LNCAP (cell line): ENCODE results near the gene NEURL1B.

Source experiments
- TF ChIP-seq, protein P1 (sequence below): fragments of 450-650 bp; IDR thresholded peaks from 2 replicates; pipeline ENCODE4 v1.5.1; 2017; ENCODE audit warnings: mild to moderate bottlenecking

The NEURL1B gene

GRCh38 chr5:172695232-172696054 is 54.4 kb downstream of the NEURL1B start:
- TF ChIP-seq, protein P1, sequence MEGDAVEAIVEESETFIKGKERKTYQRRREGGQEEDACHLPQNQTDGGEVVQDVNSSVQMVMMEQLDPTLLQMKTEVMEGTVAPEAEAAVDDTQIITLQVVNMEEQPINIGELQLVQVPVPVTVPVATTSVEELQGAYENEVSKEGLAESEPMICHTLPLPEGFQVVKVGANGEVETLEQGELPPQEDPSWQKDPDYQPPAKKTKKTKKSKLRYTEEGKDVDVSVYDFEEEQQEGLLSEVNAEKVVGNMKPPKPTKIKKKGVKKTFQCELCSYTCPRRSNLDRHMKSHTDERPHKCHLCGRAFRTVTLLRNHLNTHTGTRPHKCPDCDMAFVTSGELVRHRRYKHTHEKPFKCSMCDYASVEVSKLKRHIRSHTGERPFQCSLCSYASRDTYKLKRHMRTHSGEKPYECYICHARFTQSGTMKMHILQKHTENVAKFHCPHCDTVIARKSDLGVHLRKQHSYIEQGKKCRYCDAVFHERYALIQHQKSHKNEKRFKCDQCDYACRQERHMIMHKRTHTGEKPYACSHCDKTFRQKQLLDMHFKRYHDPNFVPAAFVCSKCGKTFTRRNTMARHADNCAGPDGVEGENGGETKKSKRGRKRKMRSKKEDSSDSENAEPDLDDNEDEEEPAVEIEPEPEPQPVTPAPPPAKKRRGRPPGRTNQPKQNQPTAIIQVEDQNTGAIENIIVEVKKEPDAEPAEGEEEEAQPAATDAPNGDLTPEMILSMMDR = no peak

- TF ChIP-seq, protein P1 = no peak
Measured at GRCh38 chr5:172696171-172696849, 55.2 kb downstream of the NEURL1B start.

DNA sequence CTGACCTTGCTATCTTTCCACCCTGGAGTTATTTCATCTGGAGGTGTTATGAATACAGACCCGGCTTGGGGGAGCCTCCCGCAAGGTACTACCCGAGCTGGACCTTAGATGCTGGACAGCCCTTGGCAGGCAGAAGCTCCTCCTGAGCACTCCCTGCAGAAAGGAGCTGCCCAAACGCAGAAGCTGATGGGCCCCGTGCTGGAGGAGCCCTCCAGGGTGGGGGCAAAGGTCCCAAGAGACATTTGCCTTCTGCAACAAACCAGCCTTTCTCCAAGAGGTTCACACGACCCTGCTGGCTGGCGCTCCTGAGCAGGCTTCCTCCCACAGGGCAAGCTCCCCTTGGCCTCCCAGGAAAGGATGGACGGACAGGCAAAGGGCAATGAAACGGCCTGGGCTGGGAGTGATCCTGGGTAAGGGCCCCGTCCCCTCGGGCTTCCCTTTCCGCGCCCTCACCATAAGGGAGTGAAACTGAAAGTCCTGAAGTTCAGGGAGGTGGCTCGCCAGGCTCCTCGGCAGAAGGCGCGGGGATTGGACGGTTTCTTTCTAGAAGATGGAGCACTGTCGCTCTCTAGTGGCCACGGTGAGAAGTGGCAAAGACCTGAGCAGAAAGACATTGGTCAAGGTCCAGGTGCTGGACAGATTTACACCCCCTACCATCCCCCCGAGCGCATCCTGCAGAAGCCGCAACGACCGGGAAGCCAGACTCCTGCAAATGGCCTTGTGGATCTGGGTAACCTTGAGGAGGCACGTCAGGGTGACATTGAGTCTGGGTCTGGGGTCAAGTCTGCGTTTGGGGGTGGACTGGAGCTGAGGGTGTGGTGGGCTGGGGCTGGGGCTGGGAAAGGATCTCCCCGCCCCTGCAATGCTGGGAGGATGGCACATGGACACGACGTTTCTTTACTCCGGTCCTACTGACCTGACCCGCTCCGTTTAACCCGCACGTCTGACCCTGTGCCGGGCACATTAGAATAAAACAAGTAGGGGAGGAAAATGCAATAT is 56.4 kb downstream of the NEURL1B start:
- TF ChIP-seq, protein P1 = peak; percentile 89

DNA sequence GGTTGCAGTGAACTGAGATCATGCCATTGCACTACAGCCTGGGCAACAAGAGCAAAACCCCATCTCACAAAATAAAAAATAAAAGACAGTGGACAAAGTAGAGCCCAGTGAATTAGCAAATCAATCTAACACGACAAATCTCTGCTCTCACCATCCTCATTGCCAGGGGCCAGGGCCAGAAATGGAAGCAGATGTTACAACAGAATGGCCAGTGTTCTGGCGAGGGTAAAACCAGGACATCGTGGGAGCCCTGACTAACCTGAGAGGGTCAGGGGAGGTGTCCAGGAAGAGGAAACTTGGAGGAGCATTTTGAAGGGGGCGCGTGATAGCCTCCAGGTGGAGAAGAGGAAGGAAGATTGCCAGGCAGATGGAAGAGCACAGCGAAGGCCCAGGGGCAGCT is 58.4 kb downstream of the NEURL1B start:
- TF ChIP-seq, protein P1 = no peak

DNA sequence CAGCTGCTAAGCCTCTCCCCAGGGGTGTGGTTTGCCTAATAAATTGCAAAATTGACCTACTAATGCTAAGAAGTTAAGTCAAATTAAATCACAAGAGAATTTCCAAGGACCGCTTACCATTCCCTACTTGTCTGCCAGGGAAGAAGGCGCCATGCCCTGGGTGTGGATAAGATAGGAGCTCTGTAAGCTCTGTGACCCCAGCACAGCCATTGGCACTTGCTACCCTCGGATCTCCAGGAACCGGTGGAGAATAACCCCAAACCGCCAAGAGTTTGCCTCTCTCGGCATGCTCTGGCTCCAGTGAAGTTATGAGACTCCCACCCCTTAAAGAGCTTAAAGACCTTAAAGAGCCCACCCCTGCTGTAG is 58.9 kb downstream of the NEURL1B start:
- TF ChIP-seq, protein P1 = no peak

GRCh38 chr5:172700365-172701290 is 59.6 kb downstream of the NEURL1B start:
- TF ChIP-seq, protein P1 = no peak
